Nephron (organoid): ENCODE data around the gene BBS10.
"Not testable (repeated sequence)": the region's sequence is repeated elsewhere in the genome, so short reads cannot be mapped to it uniquely, and the experiment has no call there.

Experiments
- H3K27ac Mint-ChIP-seq, 3 experiments: 2 replicates each; pipeline ENCODE4 v1.8.0; 2020; ENCODE audit warnings: mixed read lengths in 3 of 3, mild to moderate bottlenecking in 2 of 3, moderate library complexity in 1 of 3
- H3K27me3 Mint-ChIP-seq: 2 replicates; pipeline ENCODE4 v1.8.0; 2021; ENCODE audit warnings: low read depth, mild to moderate bottlenecking, moderate library complexity, mixed read lengths
- H3K36me3 Mint-ChIP-seq: 2 replicates; pipeline ENCODE4 v1.8.0; 2020; ENCODE audit warnings: low read depth, mixed read lengths
- H3K4me1 Mint-ChIP-seq: 2 replicates; pipeline ENCODE4 v1.8.0; 2020; ENCODE audit warnings: mixed read lengths
- H3K4me3 Mint-ChIP-seq, 3 experiments: 2 replicates each; pipeline ENCODE4 v1.8.0; 2020; ENCODE audit warnings: mild to moderate bottlenecking in 3 of 3, mixed read lengths in 3 of 3, moderate library complexity in 2 of 3
- H3K9me3 Mint-ChIP-seq: 2 replicates; pipeline ENCODE4 v1.8.0; 2020; ENCODE audit warnings: mixed read lengths
- TF ChIP-seq, protein P1 (sequence below), 3 experiments: fragments of 200-600 bp; sonication (generic); IDR thresholded peaks; one replicate each; pipeline ENCODE4 v1.5.0; 2021; ENCODE audit warnings: antibody characterized with exemption in 3 of 3; ENCODE audit not compliant: unreplicated experiment in 3 of 3

The BBS10 gene

GRCh38 chr12:76348079-76348901, at the start of gene BBS10:
BBS10 (minus strand) TSS chr12:76348415; CDS start chr12:76348358, 57 bp downstream.
- no peaks in the 10 kb centered on the region for H3K9me3 Mint-ChIP-seq
- H3K27me3 Mint-ChIP-seq, result no peaks in the 10 kb centered on the region
- peaks cover 29% of the 10 kb centered on the region for H3K4me1 Mint-ChIP-seq
- TF ChIP-seq, protein P1, sequence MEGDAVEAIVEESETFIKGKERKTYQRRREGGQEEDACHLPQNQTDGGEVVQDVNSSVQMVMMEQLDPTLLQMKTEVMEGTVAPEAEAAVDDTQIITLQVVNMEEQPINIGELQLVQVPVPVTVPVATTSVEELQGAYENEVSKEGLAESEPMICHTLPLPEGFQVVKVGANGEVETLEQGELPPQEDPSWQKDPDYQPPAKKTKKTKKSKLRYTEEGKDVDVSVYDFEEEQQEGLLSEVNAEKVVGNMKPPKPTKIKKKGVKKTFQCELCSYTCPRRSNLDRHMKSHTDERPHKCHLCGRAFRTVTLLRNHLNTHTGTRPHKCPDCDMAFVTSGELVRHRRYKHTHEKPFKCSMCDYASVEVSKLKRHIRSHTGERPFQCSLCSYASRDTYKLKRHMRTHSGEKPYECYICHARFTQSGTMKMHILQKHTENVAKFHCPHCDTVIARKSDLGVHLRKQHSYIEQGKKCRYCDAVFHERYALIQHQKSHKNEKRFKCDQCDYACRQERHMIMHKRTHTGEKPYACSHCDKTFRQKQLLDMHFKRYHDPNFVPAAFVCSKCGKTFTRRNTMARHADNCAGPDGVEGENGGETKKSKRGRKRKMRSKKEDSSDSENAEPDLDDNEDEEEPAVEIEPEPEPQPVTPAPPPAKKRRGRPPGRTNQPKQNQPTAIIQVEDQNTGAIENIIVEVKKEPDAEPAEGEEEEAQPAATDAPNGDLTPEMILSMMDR (IDR thresholded peaks at IDR 0.05; ENCODE audit: unreplicated experiment in 3 of 3), result peak; percentile 30 to 44 (median 34)
- no peaks in the 10 kb centered on the region for H3K36me3 Mint-ChIP-seq
- H3K4me3 Mint-ChIP-seq, result peak within 1 kb of the TSS; percentile 97 to 98 (median 98)
- peak within 1 kb of the TSS; percentile 97 to 99 (median 98) for H3K27ac Mint-ChIP-seq

DNA sequence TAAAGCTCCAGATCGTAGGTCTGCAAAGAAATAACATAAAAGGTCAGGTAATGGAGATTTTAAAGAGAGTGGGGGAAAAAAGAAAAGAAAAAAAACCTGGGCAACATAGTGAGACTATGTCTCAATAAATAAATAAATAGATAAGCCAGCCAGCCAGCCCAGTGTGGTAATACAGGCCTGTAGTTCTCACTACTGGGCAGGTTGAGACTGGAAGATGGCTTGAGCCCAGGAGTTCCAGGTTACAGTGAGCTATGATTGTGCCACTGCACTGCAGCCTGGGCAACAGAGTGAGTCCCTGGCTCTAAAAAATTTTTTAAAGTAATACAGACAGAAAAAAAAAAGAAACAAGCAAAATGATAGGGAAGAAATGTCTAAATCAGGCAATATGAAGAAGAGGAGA, 43.2 kb upstream of the BBS10 start:
- TF ChIP-seq, protein P1 (IDR thresholded peaks at IDR 0.05; ENCODE audit: unreplicated experiment in 3 of 3), result no peak
- Mint-ChIP-seq H3K36me3 (peaks cover 44% of the 10 kb centered on the region), H3K27me3 (no peaks in the 10 kb centered on the region), H3K27ac (no peak overlapping the region), H3K9me3 (no peaks in the 10 kb centered on the region), H3K4me1 (no peaks in the 10 kb centered on the region), H3K4me3 (no peak overlapping the region)

GRCh38 chr12:76387614-76388013, 39.4 kb upstream of the BBS10 start:
- TF ChIP-seq, protein P1 (IDR thresholded peaks at IDR 0.05; ENCODE audit: unreplicated experiment in 3 of 3), result no peak
- no peaks in the 10 kb centered on the region for H3K4me1 Mint-ChIP-seq
- H3K9me3 Mint-ChIP-seq, result no peaks in the 10 kb centered on the region
- no peaks in the 10 kb centered on the region for H3K27me3 Mint-ChIP-seq
- H3K4me3 Mint-ChIP-seq, result no peak overlapping the region
- no peak overlapping the region for H3K27ac Mint-ChIP-seq
- H3K36me3 Mint-ChIP-seq, result peaks cover 53% of the 10 kb centered on the region

DNA sequence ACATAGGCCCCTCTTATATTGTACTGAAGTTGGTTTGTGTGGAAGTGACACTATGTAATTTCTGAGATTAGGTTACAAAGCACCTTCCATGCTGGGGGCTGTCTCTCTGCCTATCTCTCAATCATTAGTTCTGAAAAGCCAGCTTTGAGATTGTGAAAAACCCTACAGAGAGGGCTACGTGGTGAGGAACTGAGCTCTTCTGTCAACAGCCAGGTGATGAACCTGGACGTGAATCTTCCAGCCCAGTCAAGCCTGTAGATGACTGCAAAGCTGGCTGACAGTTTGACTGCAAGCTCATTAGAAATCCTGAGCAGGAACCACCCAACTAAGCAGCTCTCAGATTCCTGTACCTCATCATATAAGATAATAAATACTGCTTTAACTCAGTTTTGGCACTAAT, 36.3 kb upstream of the BBS10 start:
- Mint-ChIP-seq H3K4me3 (no peak overlapping the region), H3K9me3 (no peaks in the 10 kb centered on the region), H3K36me3 (peaks cover 36% of the 10 kb centered on the region), H3K27me3 (no peaks in the 10 kb centered on the region), H3K4me1 (no peaks in the 10 kb centered on the region), H3K27ac (no peak overlapping the region)
- TF ChIP-seq, protein P1 (IDR thresholded peaks at IDR 0.05; ENCODE audit: unreplicated experiment in 3 of 3), result no peak

DNA sequence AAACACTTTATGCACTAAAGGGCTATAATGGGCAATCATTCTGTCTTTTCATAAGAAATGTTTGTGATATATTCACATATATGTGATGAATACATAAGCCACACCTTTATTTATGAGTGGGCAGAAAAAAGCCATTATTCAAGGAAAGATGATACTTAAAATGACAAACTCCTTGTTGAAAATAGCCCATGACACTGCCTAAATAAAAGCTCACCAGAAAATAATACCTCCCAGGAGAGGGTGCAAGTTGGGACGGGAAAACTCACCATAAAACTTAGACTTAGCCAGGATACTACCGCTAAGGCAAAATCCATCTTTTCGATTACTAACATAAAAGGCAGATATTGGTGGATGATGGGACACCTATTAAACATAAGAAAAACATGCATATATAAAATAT, 35.8 kb upstream of the BBS10 start:
- H3K36me3 Mint-ChIP-seq, result peaks cover 36% of the 10 kb centered on the region
- no peaks in the 10 kb centered on the region for H3K9me3 Mint-ChIP-seq
- no peak overlapping the region for H3K4me3 Mint-ChIP-seq
- H3K27ac Mint-ChIP-seq, result no peak overlapping the region
- TF ChIP-seq, protein P1 (IDR thresholded peaks at IDR 0.05; ENCODE audit: unreplicated experiment in 3 of 3), result no peak
- no peaks in the 10 kb centered on the region for H3K27me3 Mint-ChIP-seq
- no peaks in the 10 kb centered on the region for H3K4me1 Mint-ChIP-seq

DNA sequence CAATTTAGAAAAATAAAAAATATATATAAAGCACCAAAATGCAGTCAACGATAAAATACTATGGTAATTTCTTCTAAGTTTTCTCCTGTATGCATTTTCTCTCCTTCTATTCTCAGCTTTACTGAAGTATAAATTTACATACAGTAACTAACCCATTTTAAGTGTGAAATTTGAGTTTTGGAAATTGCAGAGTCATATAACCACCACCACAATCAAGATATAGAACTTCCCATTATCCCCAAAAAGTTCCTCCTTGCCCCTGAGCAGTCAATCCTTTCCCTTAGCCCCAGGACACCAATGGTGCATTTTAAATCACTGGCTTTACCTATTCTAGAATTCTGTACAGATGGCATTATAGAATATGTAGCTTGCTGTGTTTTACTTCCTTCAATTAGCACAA, 31.0 kb upstream of the BBS10 start:
- TF ChIP-seq, protein P1 (IDR thresholded peaks at IDR 0.05; ENCODE audit: unreplicated experiment in 3 of 3), result no peak
- H3K4me3 Mint-ChIP-seq, result no peak overlapping the region
- no peaks in the 10 kb centered on the region for H3K9me3 Mint-ChIP-seq
- no peaks in the 10 kb centered on the region for H3K4me1 Mint-ChIP-seq
- H3K36me3 Mint-ChIP-seq, result peaks cover 48% of the 10 kb centered on the region
- H3K27ac Mint-ChIP-seq, result no peak overlapping the region
- no peaks in the 10 kb centered on the region for H3K27me3 Mint-ChIP-seq

- H3K36me3 Mint-ChIP-seq, result peaks cover 45% of the 10 kb centered on the region
- not testable (repeated sequence) for H3K4me1 Mint-ChIP-seq, H3K27ac Mint-ChIP-seq, H3K9me3 Mint-ChIP-seq, H3K27me3 Mint-ChIP-seq, H3K4me3 Mint-ChIP-seq
Observed at GRCh38 chr12:76376876-76377275, 28.7 kb upstream of the BBS10 start.
